Left kidney (tissue), 2 donors: ENCODE results near the gene TNS3. TPM values are rescaled to one million over a fixed set of nuclear protein-coding genes. Genes with fewer than 3 reads are reported as not detected.
"Not testable (repeated sequence)": the region's sequence is repeated elsewhere in the genome, so short reads cannot be mapped to it uniquely, and the experiment has no call there.

ENCODE experiments used
- DNase-seq: peaks from one replicate; pipeline ENCODE4 v3.0.0-alpha.2; 2013
- polyA plus RNA-seq: library from polyadenylated mRNA; unstranded; fragments of 120-200 nt; gene quantifications from one replicate; pipeline ENCODE4 v1.2.1, GENCODE V29; 2013; ENCODE audit not compliant: insufficient read length

TNS3 gene
- polyA plus RNA-seq, 1 donor = 87.4 TPM

DNA sequence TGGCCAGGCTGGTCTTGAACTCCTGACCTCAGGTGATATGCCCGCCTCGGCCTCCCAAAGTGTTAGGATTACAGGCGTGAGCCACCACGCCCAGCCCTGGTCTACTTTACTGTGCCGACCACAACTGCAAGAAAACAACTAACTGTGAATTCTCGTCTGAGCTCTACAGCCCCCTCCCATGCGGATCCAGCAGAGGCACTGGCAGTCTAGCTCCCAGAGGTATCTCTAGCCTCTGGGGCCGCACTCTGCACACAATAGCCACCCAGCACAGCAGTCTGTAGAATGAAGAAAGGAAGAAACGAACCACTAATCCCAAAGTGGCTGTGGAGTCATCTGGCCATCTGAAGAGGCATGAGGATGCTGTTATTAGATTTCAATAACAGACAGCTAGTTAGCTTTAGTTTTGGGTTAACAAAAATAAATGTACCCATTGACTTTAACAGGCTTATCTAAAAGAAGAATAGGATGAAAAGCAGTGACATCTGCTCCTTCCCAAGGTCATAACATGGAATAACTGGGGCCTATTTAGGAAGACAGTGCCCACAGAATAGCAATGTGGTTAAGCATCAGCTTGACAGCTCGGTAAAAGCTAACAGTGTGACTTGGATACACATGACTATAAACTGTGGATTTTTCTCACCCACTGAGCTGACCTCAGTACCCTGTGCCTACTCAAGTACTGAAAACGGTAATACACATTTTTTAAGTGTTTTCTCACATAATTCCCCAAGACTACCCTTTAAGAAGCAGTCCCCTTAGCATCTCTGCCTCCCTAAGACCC is 131.9 kb downstream of the TNS3 start:
- no peak for DNase-seq

- DNase-seq = no peak
Measured at GRCh38 chr7:47448971-47449370, 132.9 kb downstream of the TNS3 start.

GRCh38 chr7:47447621-47448349 is 134.1 kb downstream of the TNS3 start:
- no peak for DNase-seq

DNA sequence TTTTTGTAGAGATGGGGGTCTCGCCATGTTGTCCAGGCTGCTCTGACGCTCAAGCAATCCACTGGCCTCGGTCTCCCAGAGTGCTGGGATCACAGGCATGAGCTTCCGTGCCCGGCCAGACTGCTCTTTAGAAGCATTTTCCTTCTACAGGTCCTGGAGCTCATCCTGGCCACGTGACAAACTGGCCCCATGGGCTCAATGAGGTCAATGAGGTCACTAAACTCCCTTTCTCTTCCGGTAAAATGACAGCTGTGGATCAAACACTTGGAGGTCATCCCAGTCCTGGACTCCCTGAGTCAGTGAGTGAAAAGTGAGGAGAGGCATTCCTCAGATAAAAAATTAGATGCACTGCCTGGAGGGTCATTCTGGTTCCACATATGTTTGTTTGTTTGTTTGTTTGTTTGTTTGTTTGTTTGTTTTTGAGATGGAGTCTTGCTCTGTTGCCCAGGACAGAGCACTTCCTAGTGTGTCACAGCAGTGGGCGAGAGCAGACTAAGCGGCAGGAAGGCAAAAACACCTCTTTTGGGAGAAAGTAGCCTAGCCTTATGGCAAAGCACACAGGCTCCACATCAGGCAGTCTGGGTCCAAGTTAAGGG is 134.9 kb downstream of the TNS3 start:
- no peak for DNase-seq

DNA sequence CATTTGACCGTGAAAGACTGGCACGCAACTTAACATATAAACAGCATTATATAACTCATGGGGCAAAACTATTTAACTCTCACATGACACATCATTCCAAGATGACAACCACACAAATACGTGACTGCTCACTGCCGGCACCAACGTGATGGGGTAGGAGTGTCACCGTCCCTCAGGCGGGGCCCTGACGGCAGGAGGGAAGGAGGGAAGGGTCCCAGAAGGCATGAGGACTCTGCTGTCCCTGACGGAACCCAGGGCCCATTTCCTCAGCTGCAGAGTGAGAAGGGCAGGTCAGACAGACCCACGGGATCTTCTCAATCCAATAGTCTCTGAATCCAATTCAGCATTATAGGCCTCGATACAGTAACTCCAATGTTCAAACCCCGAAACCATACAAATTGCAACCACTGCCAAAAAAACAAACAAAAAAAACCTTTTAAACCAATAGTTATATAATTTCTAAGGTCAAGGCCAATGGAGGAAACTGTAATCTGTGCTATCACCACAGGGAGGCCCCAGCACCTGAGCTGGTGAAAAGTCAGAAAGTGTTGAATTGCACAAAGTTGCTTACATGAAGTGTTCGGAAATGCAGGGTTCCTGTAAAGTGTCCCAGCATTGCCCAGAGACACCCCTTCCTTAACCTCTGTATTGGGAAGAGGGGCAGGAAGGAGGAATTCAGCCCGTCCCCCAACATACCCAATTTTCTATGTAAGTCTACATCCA is 137.4 kb downstream of the TNS3 start:
- no peak for DNase-seq

GRCh38 chr7:47443049-47443448 is 138.9 kb downstream of the TNS3 start:
- DNase-seq = no peak

- no peak for DNase-seq
Measured at GRCh38 chr7:47442605-47442865, 139.4 kb downstream of the TNS3 start.

DNA sequence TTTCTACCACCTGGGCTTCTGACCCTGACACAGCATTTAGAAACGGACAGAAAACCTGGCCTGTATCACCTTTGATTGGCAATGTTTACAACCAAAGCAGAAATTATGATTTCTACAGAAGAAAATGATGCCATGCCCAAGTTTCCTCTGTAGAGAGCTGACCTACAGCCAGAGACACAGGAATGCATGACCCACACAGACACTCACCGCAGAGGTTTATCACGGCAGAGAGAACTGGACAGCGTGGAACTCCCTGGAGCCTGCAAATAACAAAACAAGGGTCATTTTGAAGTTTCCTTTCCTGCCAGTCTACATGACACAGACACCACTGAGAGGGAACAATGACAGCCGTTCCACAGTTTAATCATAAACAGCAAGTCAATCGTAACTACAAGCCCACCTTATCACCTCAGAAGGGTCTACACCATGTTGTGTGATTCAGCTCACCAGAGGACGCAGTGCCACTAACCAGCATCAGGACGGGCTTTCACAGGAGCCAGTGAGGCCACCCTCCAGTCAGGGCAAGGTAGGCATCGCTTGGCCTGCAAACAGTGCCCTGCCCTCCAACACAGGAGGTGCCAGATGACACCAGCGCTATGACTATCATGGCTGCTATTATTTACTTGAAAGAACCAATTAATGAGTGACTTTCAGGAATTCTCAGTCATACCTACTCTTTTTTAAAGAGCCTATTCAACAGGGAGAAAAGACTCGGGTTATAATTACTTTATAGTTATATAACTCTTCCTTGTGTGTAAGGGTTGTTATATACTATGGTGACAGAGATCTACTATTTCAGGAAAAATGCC is 139.9 kb downstream of the TNS3 start:
- no peak for DNase-seq

GRCh38 chr7:47441048-47441447 is 140.9 kb downstream of the TNS3 start:
- DNase-seq = not testable (repeated sequence)

- DNase-seq = no peak
Measured at GRCh38 chr7:47440320-47440719, 141.6 kb downstream of the TNS3 start.

GRCh38 chr7:47439181-47439667 is 142.7 kb downstream of the TNS3 start:
- DNase-seq = no peak

DNA sequence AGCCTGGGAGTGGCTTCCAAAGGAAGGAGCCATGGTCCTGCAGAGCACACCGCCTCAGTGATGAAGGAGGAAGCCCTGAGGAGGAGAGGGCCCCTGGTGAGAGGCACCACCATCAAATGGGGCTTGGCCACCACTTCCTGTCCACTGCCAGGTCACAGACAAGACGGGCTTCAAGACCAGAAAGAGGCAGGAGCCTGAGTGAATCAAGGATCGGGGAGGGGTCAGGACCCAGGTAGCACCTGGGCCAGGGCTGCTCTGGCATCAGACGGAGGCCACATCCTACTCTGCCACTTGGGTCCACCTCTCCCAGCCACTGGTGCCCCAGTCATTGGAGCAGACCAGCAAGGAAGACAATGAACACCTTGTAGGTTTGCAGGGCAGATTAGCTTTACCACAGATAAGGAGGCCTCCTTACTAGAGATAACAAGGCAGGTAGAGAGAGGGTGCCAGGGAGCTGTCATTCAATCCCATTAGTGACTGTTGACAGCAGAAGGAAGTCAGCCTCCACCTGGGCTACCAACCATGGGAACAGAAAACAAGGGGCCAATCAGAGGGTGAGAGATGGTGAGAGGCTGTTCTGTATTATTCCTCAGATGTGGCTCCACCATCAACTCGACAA is 143.4 kb downstream of the TNS3 start:
- no peak for DNase-seq

- DNase-seq = peak; percentile 55
Measured at GRCh38 chr7:47435889-47436312, 146.0 kb downstream of the TNS3 start.

DNA sequence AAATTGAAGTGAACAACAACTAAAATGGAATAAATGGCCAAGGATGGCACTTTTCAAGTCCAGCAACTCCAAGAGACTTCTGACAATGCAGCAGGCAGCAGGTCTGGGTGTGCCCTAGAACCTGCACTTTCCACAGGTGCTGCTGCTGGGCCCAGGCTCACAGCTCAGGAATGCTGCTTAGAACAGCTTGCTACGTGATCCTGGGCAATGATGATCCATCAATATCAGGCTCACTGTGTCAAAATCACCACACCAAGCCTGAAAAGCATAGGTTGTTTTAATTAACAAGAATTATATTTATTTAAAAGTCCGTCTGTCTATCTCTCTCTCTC is 148.4 kb downstream of the TNS3 start:
- DNase-seq = no peak

DNA sequence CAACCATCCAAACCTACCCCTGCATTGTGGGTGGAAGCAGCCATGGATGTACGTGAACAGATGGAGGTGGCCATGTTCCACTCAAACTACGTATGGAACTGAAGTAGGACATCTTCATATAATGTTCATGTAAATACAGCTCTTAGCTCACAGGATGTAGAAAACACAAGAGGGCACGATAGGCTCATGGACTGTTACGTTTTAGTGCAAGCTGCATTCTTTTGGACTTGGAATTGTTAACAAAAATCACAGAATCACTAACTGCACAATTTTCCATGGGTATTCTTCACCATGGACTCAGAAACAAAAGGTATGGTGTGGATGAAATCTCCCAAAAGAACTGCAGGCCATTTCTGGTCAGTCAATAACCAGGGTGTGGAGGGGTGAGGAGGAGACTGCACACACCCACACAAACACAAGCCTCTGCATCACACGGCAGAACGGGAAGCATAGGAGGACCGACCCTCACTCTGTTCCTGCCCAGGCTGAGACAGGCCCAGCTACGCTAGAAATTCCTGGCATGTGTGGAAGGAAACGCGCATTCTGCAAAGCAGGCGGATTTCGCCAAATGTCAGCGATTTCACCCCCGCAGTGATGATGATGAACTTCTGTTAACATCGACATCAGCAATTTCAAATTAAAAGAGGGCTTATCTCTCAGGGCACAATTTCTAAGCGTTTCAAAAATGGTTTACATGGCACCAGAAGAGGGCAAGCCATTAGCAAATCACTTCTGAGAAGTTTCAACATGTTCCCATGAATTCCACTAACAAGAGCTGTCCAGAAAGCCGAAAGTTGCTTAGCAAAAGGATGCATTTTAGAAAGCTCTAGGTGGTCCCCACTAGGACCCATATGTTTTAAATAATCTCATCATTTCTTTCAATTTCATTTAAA is 149.0 kb downstream of the TNS3 start:
- DNase-seq = no peak

DNA sequence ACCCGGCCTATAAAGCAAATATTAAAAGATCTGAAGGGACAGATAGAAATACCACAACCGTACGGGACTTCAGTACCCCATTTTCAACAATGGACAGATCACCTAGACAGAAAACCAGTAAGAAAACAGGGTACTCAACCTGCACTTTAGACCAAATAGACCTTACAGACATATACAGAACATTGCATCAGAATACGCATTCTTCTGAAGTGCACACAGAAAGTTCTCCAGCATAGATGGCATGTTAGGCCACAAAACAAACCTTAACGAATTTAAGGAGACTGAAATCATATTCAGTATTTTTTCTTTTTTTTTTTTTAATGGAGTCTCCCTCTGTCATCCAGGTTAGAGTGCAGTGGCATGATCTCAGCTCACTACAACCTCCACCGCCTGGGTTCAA is 151.5 kb downstream of the TNS3 start:
- no peak for DNase-seq

- DNase-seq = no peak
Measured at GRCh38 chr7:47428768-47429472, 153.0 kb downstream of the TNS3 start.

- DNase-seq = no peak
Measured at GRCh38 chr7:47428052-47428767, 153.7 kb downstream of the TNS3 start.

DNA sequence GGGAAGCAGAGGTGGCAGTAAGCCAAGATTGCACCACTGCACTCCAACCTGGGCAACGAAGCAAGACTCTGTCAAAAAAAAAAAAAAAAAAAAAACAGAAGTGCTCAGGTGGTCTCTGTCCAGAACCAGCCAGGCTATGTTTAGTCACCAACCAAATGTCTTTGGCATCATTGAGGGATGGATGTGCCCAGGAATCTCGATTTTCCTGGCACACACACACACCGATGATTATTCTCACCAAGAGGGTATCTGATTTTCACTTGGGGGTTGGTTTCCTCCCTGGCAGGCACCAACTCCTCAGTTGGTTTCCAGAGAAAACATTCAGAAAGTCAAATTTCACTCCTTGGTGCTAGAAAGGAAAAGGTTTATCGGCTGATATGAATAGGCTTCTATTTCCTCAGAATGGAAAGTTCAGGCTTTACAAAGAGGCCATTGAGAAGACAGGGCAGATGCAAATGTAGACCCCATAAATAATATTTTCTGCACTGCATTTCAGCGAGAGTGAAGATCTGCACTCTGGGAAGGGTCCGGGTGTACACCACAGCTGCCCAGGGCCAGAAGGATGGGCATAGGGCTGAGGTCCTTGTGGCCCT is 154.8 kb downstream of the TNS3 start:
- DNase-seq = no peak
